B cell (primary cell): ENCODE measurements around the gene FAM170B. TPM values are rescaled to one million over a fixed set of nuclear protein-coding genes. Genes with fewer than 3 reads are reported as not detected.

Experiments
- ATAC-seq: fragments of 200-7000 bp; cut with Tn5 transposase; one replicate; pipeline ENCODE4 v1.10.0; 2021; ENCODE audit warnings: low read depth, mild to moderate bottlenecking, moderate number of reproducible peaks, moderate library complexity
- CTCF ChIA-PET: fragments of 350-600 bp; sonication (Branson Sonifier 250); formaldehyde crosslinking; loops from one replicate; lab custom pipeline; 2021; ENCODE audit warnings: antibody characterized with exemption, inconsistent platforms; lab: Charles Lee
- POLR2A ChIA-PET: fragments of 350-600 bp; sonication (Branson Sonifier 250); formaldehyde crosslinking; loops from one replicate; lab custom pipeline; 2021; ENCODE audit warnings: antibody characterized with exemption; lab: Charles Lee
- DNase-seq: peaks from one replicate; pipeline ENCODE4 v3.0.0; 2013
- H2AFZ ChIP-seq: 2 replicates; pipeline ENCODE4 v1.6.1; 2012; ENCODE audit warnings: mild to moderate bottlenecking, low read depth, low read length; ENCODE audit not compliant: insufficient read depth, poor library complexity, severe bottlenecking
- H3K27ac ChIP-seq, 2 donors: 1 replicate in 1 of 2; 2 replicates in 1 of 2; pipeline ENCODE4 v1.5.1; 2012 to 2013; ENCODE audit warnings: low read length in 2 of 2, mild to moderate bottlenecking in 2 of 2, moderate library complexity in 1 of 2
- H3K27me3 ChIP-seq, 4 experiments: fragments of 200-600 bp in 1 of 4; sonication (generic) in 1 of 4; replicated peaks in 1 of 4; 1 replicate in 2 of 4; 2 replicates in 2 of 4; pipeline versions ENCODE4 v1.6.1 to v1.7.0; 2013 to 2016; ENCODE audit warnings: low read length in 3 of 4, mild to moderate bottlenecking in 2 of 4, mixed read lengths in 1 of 4, moderate library complexity in 1 of 4; ENCODE audit not compliant: insufficient read depth in 4 of 4, control insufficient read depth in 3 of 4; ENCODE audit errors: control extremely low read depth in 1 of 4
- H3K36me3 ChIP-seq, 2 experiments: replicated peaks in 1 of 2; 1 replicate in 1 of 2; 2 replicates in 1 of 2; pipeline versions ENCODE4 v1.6.1 to v1.7.1; 2013; ENCODE audit warnings: low read length in 1 of 2; ENCODE audit not compliant: insufficient read depth in 2 of 2, control insufficient read depth in 1 of 2; ENCODE audit errors: control extremely low read depth in 1 of 2, extremely low read depth in 1 of 2
- H3K4me1 ChIP-seq, 2 donors: fragments of 200-600 bp in 1 of 2; sonication (generic) in 1 of 2; 1 replicate in 1 of 2; 2 replicates in 1 of 2; pipeline versions ENCODE4 v1.5.1 to v1.6.1; 2013 to 2017; ENCODE audit warnings: low read length in 2 of 2; ENCODE audit not compliant: control insufficient read depth in 2 of 2, insufficient read depth in 2 of 2
- H3K4me2 ChIP-seq: replicated peaks from 2 replicates; pipeline ENCODE3; 2012; ENCODE audit warnings: mild to moderate bottlenecking, low read depth, low read length; ENCODE audit not compliant: poor library complexity, severe bottlenecking
- H3K4me3 ChIP-seq, 5 experiments: fragments of 200-600 bp in 1 of 5; sonication (generic) in 1 of 5; 1 replicate in 3 of 5; 2 replicates in 2 of 5; pipeline versions ENCODE4 v1.5.1 to v1.7.0; 2011 to 2016; ENCODE audit warnings: low read length in 4 of 5, mild to moderate bottlenecking in 4 of 5, low read depth in 2 of 5, control low read depth in 1 of 5, moderate library complexity in 1 of 5; ENCODE audit not compliant: insufficient read depth in 1 of 5; ENCODE audit errors: control extremely low read depth in 1 of 5, extremely low read depth in 1 of 5
- H3K79me2 ChIP-seq: fragments of 200-600 bp; sonication (generic); one replicate; pipeline ENCODE4 v1.6.0; 2016; ENCODE audit warnings: low read length; ENCODE audit not compliant: control insufficient read depth, insufficient read depth
- H3K9ac ChIP-seq: fragments of 200-600 bp; sonication (generic); 2 replicates; pipeline ENCODE4 v1.6.1; 2017; ENCODE audit warnings: mild to moderate bottlenecking, low read length, moderate library complexity
- H3K9me3 ChIP-seq, 3 donors: one replicate each; pipeline versions ENCODE4 v1.6.1 to v1.7.1; 2013; ENCODE audit warnings: low read length in 2 of 3; ENCODE audit not compliant: control insufficient read depth in 2 of 3, insufficient read depth in 1 of 3; ENCODE audit errors: control extremely low read depth in 1 of 3
- H4K20me1 ChIP-seq: 2 replicates; pipeline ENCODE4 v1.6.0; 2012; ENCODE audit warnings: mild to moderate bottlenecking, low read length; ENCODE audit not compliant: insufficient read depth, control insufficient read depth, poor library complexity, severe bottlenecking
- H3K27ac Mint-ChIP-seq: one replicate; pipeline ENCODE4 v1.8.0; 2021; ENCODE audit warnings: mixed read lengths
- H3K27me3 Mint-ChIP-seq: one replicate; pipeline ENCODE4 v1.8.0; 2021; ENCODE audit warnings: mixed read lengths
- H3K4me1 Mint-ChIP-seq: one replicate; pipeline ENCODE4 v1.8.0; 2021; ENCODE audit warnings: mixed read lengths
- H3K4me3 Mint-ChIP-seq: one replicate; pipeline ENCODE4 v1.8.0; 2021; ENCODE audit warnings: mixed read lengths
- H3K9me3 Mint-ChIP-seq: one replicate; pipeline ENCODE4 v1.8.0; 2022; ENCODE audit warnings: mixed read lengths; ENCODE audit not compliant: insufficient read depth
- CTCF ChIP-seq: fragments of 200-600 bp; IDR thresholded peaks from one replicate; pipeline ENCODE4 v1.8.0; 2022; ENCODE audit warnings: antibody characterized with exemption, mild to moderate bottlenecking
- EZH2 ChIP-seq: IDR thresholded peaks from 2 replicates; pipeline ENCODE4 v1.6.1; 2012; ENCODE audit warnings: borderline replicate concordance, low read depth, mild to moderate bottlenecking, moderate library complexity, low read length; ENCODE audit not compliant: insufficient read depth, poor library complexity, severe bottlenecking
- WGBS: methylation state at CpG from one replicate; pipeline ENCODE4 v1.1.5; 2013; ENCODE audit warnings: missing lambda C conversion rate; ENCODE audit not compliant: insufficient coverage; 5-methylcytosine and 5-hydroxymethylcytosine counted together
- intact Hi-C: fragments of 100-400 bp; cut with micrococcal nuclease; formaldehyde crosslinking; loops from one replicate; pipeline ENCODE4 v1.10.0; 2022
- polyA plus RNA-seq: library from polyadenylated mRNA; depleted of rRNA; stranded (reverse); fragments of >200 nt; gene quantifications from 2 replicates; pipeline ENCODE4 v1.2.3, GENCODE V29; 2012
- total RNA-seq, 2 donors: library from RNA; stranded (reverse); fragments of 120-200 nt in 1 of 2; gene quantifications; 1 replicate in 1 of 2; 2 replicates in 1 of 2; pipeline versions ENCODE4 v1.2.3 to v1.2.4, GENCODE V29; 2013 to 2022

The FAM170B gene
- total and polyA plus RNA-seq, 2 donors (not counting 1 experiment from before 2014, with no cell fraction given) = not detected

GRCh38 chr10:49108656-49109055 lies 25.2 kb downstream of the FAM170B start:
- H3K4me2 ChIP-seq = no peak overlapping the region
- no peak overlapping the region for H3K9ac ChIP-seq
- H3K36me3 ChIP-seq = no peaks in the 10 kb centered on the region
- no peaks in the 10 kb centered on the region for H3K4me1 ChIP-seq
- H2AFZ ChIP-seq = no peak overlapping the region
- Mint-ChIP-seq H3K9me3 (no peaks in the 10 kb centered on the region), H3K4me1 (no peaks in the 10 kb centered on the region), H3K27ac (no peak overlapping the region), H3K27me3 (peaks cover 5% of the 10 kb centered on the region), H3K4me3 (no peak overlapping the region)
- H3K27ac ChIP-seq = no peak overlapping the region
- ATAC-seq (no peak), DNase-seq (no peak)
- H3K4me3 ChIP-seq = no peak overlapping the region
- POLR2A ChIA-PET = no interaction called here
- CTCF ChIA-PET = no interaction called here
- no peak for TF ChIP-seq CTCF
- TF ChIP-seq EZH2 = no peak
- no peaks in the 10 kb centered on the region for H3K9me3 ChIP-seq
- intact Hi-C loops = no loop called here
- 92% methylated on average over 7 of the region's 7 CpGs for WGBS
- H3K27me3 ChIP-seq = peaks cover 0 to 21% (median 0%) of the 10 kb centered on the region in 4 experiments
- H4K20me1 ChIP-seq = no peaks in the 10 kb centered on the region
- no peaks in the 10 kb centered on the region for H3K79me2 ChIP-seq

- H3K27ac ChIP-seq = no peak overlapping the region
- CTCF ChIA-PET = no interaction called here
- POLR2A ChIA-PET = no interaction called here
- H3K4me2 ChIP-seq = no peak overlapping the region
- H3K9me3 ChIP-seq = no peaks in the 10 kb centered on the region
- Mint-ChIP-seq H3K27ac (no peak overlapping the region), H3K9me3 (no peaks in the 10 kb centered on the region), H3K4me3 (no peak overlapping the region), H3K4me1 (no peaks in the 10 kb centered on the region), H3K27me3 (peaks cover 12% of the 10 kb centered on the region)
- WGBS = 85% methylated on average over 5 of the region's 8 CpGs
- H3K36me3 ChIP-seq = no peaks in the 10 kb centered on the region
- no peaks in the 10 kb centered on the region for H3K79me2 ChIP-seq
- ATAC-seq (no peak), DNase-seq (no peak)
- H3K9ac ChIP-seq = no peak overlapping the region
- H3K4me3 ChIP-seq = no peak overlapping the region
- H3K4me1 ChIP-seq = no peaks in the 10 kb centered on the region
- H4K20me1 ChIP-seq = no peaks in the 10 kb centered on the region
- intact Hi-C loops = no loop called here
- H3K27me3 ChIP-seq = peaks cover 0 to 15% (median 0%) of the 10 kb centered on the region in 4 experiments
- no peak for TF ChIP-seq EZH2
- no peak for TF ChIP-seq CTCF
- no peak overlapping the region for H2AFZ ChIP-seq
Measured at GRCh38 chr10:49107887-49108267, 25.9 kb downstream of the FAM170B start.
